ENCODE results near the gene RBSN. TPM values are rescaled to one million over a fixed set of nuclear protein-coding genes. Genes with fewer than 3 reads are reported as not detected.

The RBSN gene
- total and polyA plus RNA-seq, 2 experiments from 2014 or later: 19.1 to 21.2 TPM

GRCh38 chr3:15023249-15023648, 75.7 kb downstream of the RBSN start:
- H3K9me3 ChIP-seq (ENCODE audit: low read depth): no peaks in the 10 kb centered on the region
- no peaks in the 10 kb centered on the region for H3K27me3 ChIP-seq
- no peaks in the 10 kb centered on the region for H3K9me2 ChIP-seq (replicated peaks; ENCODE audit: insufficient read depth)
- H4K20me1 ChIP-seq (ENCODE audit: insufficient read depth, poor library complexity, severe bottlenecking): no peaks in the 10 kb centered on the region
- no peaks in the 10 kb centered on the region for H3K4me1 ChIP-seq (ENCODE audit: insufficient read depth)
- no peak for DNase-seq (ENCODE audit: low spot score)
- no peak for TF ChIP-seq EZH2 (IDR thresholded peaks at IDR 0.05; ENCODE audit: borderline replicate concordance)
- no peak for TF ChIP-seq CTCF (IDR thresholded peaks at IDR 0.05; ENCODE audit: poor library complexity)
- no peak for TF ChIP-seq EZH2phosphoT487 (IDR thresholded peaks at IDR 0.05; ENCODE audit: low read depth, severe bottlenecking, unreplicated experiment)
- whole genome bisulfite sequencing (ENCODE audit: low lambda C conversion rate, missing lambda C conversion rate): 58% methylated on average over 5 of the region's 5 CpGs
- H3K79me2 ChIP-seq: no peaks in the 10 kb centered on the region
- H3K4me3 ChIP-seq: no peak overlapping the region
- H2AFZ ChIP-seq: no peak overlapping the region
- H3K36me3 ChIP-seq (replicated peaks; ENCODE audit: insufficient read depth, low read depth): peaks cover 7% of the 10 kb centered on the region
- no peak overlapping the region for H3K4me2 ChIP-seq
- no peak overlapping the region for H3K27ac ChIP-seq

Other genes with a start within 250 kb of the RBSN start
- gene NR2C2, start 151.6 kb downstream of the RBSN start, total RNA-seq: 29.6 and 30.7 TPM in 2 replicates
- gene NR2C2, start 151.6 kb downstream of the RBSN start, polyA plus RNA-seq: 14.7 and 20.4 TPM in 2 replicates
- gene MRPS25, start 33.8 kb downstream of the RBSN start, total RNA-seq: 25.6 and 30.9 TPM in 2 replicates
- 59.9 and 75.5 TPM in 2 replicates for gene MRPS25, start 33.8 kb downstream of the RBSN start, polyA plus RNA-seq
- 48.5 and 60.3 TPM in 2 replicates for gene CAPN7, start 107.1 kb upstream of the RBSN start, total RNA-seq
- 21.6 and 24.3 TPM in 2 replicates for gene CAPN7, start 107.1 kb upstream of the RBSN start, polyA plus RNA-seq
- gene SH3BP5, start 233.4 kb upstream of the RBSN start, total RNA-seq: 16.3 and 19.9 TPM in 2 replicates
- gene SH3BP5, start 233.4 kb upstream of the RBSN start, polyA plus RNA-seq: 15.9 and 17.0 TPM in 2 replicates

Data from hepatocyte (in vitro differentiated cells).